SJSA1 (cell line): ENCODE data around the gene MTHFS. TPM values are rescaled to one million over a fixed set of nuclear protein-coding genes. Genes with fewer than 3 reads are reported as not detected.

ENCODE experiments used
- DNase-seq, 2 experiments: peaks; one replicate each; pipeline ENCODE4 v3.0.0-alpha.2; 2015 to 2020; ENCODE audit warnings: low spot score in 2 of 2, low read depth in 1 of 2
- H3K27ac ChIP-seq: fragments of 250-450 bp; sonication (Bioruptor Pico); 2 replicates; pipeline ENCODE4 v1.5.1; 2020; ENCODE audit warnings: mild to moderate bottlenecking, moderate library complexity
- H3K27me3 ChIP-seq: fragments of 250-450 bp; sonication (Bioruptor Pico); replicated peaks from 2 replicates; pipeline ENCODE4 v1.5.1; 2020; ENCODE audit warnings: mild to moderate bottlenecking, moderate library complexity
- H3K36me3 ChIP-seq: fragments of 250-450 bp; sonication (Bioruptor Pico); 2 replicates; pipeline ENCODE4 v1.5.1; 2020; ENCODE audit warnings: mild to moderate bottlenecking
- H3K4me1 ChIP-seq: fragments of 250-450 bp; sonication (Bioruptor Pico); replicated peaks from 2 replicates; pipeline ENCODE4 v1.6.1; 2021; ENCODE audit warnings: mild to moderate bottlenecking
- H3K4me3 ChIP-seq: fragments of 250-450 bp; sonication (Bioruptor Pico); 2 replicates; pipeline ENCODE4 v1.5.1; 2020; ENCODE audit warnings: mild to moderate bottlenecking
- H3K9me3 ChIP-seq: fragments of 250-450 bp; sonication (Bioruptor Pico); replicated peaks from 2 replicates; pipeline ENCODE4 v1.5.1; 2020; ENCODE audit warnings: mild to moderate bottlenecking
- total RNA-seq: library from RNA; depleted of rRNA; stranded (reverse); fragments of >200 nt; shearing (Covaris generic); gene quantifications from 2 replicates; pipeline ENCODE4 v1.2.3, GENCODE V29; 2014; rRNA removed

Gene MTHFS
- total RNA-seq, 1 experiment from 2014 or later: 34.7 TPM

- Histone ChIP-seq H3K36me3 (no peaks in the 10 kb centered on the region), H3K27me3 (no peaks in the 10 kb centered on the region), H3K4me1 (no peaks in the 10 kb centered on the region), H3K4me3 (no peak overlapping the region), H3K9me3 (no peaks in the 10 kb centered on the region), H3K27ac (no peak overlapping the region)
- no peak for DNase-seq
These were observed 85.1 kb downstream of the MTHFS start for GRCh38 chr15:79811406-79812405.

- no peak for DNase-seq
These were observed 92.0 kb downstream of the MTHFS start for GRCh38 chr15:79804838-79805237.

GRCh38 chr15:79798311-79798710, 98.5 kb downstream of the MTHFS start:
- H3K27ac ChIP-seq: no peak overlapping the region
- DNase-seq: no peak
- no peaks in the 10 kb centered on the region for H3K27me3 ChIP-seq
- no peaks in the 10 kb centered on the region for H3K9me3 ChIP-seq
- H3K4me3 ChIP-seq: no peak overlapping the region
- no peaks in the 10 kb centered on the region for H3K36me3 ChIP-seq
- no peaks in the 10 kb centered on the region for H3K4me1 ChIP-seq

More at GRCh38 chr15:79804838-79805237, 92.0 kb downstream of the MTHFS start:
- no peak overlapping the region for H3K27ac ChIP-seq
- H3K4me3 ChIP-seq: no peak overlapping the region
- H3K9me3 ChIP-seq: no peaks in the 10 kb centered on the region
- no peaks in the 10 kb centered on the region for H3K27me3 ChIP-seq
- H3K4me1 ChIP-seq: no peaks in the 10 kb centered on the region
- H3K36me3 ChIP-seq: no peaks in the 10 kb centered on the region

Other genes starting within 250 kb of the MTHFS start
- gene BCL2A1, start 74.2 kb upstream of the MTHFS start, total RNA-seq: 0.34 TPM in 1 of 2 replicates, not detected in the other
- gene ZFAND6, start 162.7 kb upstream of the MTHFS start, total RNA-seq: 124 and 181 TPM in 2 replicates